Neural progenitor cell (in vitro differentiated cells): ENCODE results near the gene PARD3B. TPM values are rescaled to one million over a fixed set of nuclear protein-coding genes. Genes with fewer than 3 reads are reported as not detected.

Experiments used
- DNase-seq: peaks from one replicate; pipeline ENCODE4 v3.0.0-alpha.2; 2016; ENCODE audit warnings: low spot score
- H2AFZ ChIP-seq: fragments of 200-600 bp; sonication (generic); replicated peaks from 2 replicates; pipeline ENCODE4 v1.6.1; 2016; ENCODE audit warnings: antibody characterized with exemption
- H3F3A ChIP-seq: fragments of 200-600 bp; sonication (generic); 2 replicates; pipeline ENCODE4 v1.6.1; 2016; ENCODE audit warnings: antibody characterized with exemption, low read depth
- H3K27ac ChIP-seq: fragments of 200-600 bp; sonication (generic); 2 replicates; pipeline ENCODE4 v1.5.1; 2016; ENCODE audit warnings: mild to moderate bottlenecking
- H3K27me3 ChIP-seq: fragments of 200-600 bp; sonication (generic); 2 replicates; pipeline ENCODE4 v1.6.1; 2016; ENCODE audit warnings: mild to moderate bottlenecking, moderate library complexity
- H3K36me3 ChIP-seq: fragments of 200-600 bp; sonication (generic); 2 replicates; pipeline ENCODE4 v1.5.1; 2016
- H3K4me1 ChIP-seq: fragments of 200-600 bp; sonication (generic); 2 replicates; pipeline ENCODE4 v1.6.1; 2016; ENCODE audit warnings: mixed run types
- H3K4me2 ChIP-seq: fragments of 200-600 bp; sonication (generic); 2 replicates; pipeline ENCODE4 v1.6.1; 2016
- H3K4me3 ChIP-seq: fragments of 200-600 bp; sonication (generic); 2 replicates; pipeline ENCODE4 v1.5.1; 2016
- H3K79me2 ChIP-seq: fragments of 200-600 bp; sonication (generic); 2 replicates; pipeline ENCODE4 v1.6.1; 2016; ENCODE audit warnings: low read depth
- H3K9ac ChIP-seq: fragments of 200-600 bp; sonication (generic); 2 replicates; pipeline ENCODE4 v1.6.1; 2016
- H3K9me3 ChIP-seq: fragments of 200-600 bp; sonication (generic); 2 replicates; pipeline ENCODE4 v1.5.1; 2016; ENCODE audit warnings: low read depth
- H4K20me1 ChIP-seq: fragments of 200-600 bp; sonication (generic); 2 replicates; pipeline ENCODE4 v1.6.1; 2016; ENCODE audit warnings: low read depth
- H3K27ac Mint-ChIP-seq: 3 replicates; pipeline ENCODE4 v1.8.0; 2021; ENCODE audit warnings: mixed read lengths
- H3K27me3 Mint-ChIP-seq: 2 replicates; pipeline ENCODE4 v1.8.0; 2022; ENCODE audit warnings: low read depth, mild to moderate bottlenecking, inconsistent platforms, moderate library complexity, mixed read lengths; ENCODE audit not compliant: insufficient read depth
- H3K36me3 Mint-ChIP-seq: 3 replicates; pipeline ENCODE4 v1.8.0; 2021; ENCODE audit warnings: mixed read lengths
- H3K4me1 Mint-ChIP-seq: 3 replicates; pipeline ENCODE4 v1.8.0; 2021; ENCODE audit warnings: mixed read lengths
- H3K4me3 Mint-ChIP-seq: 3 replicates; pipeline ENCODE4 v1.8.0; 2021; ENCODE audit warnings: mild to moderate bottlenecking, moderate library complexity, mixed read lengths
- H3K9me3 Mint-ChIP-seq: 3 replicates; pipeline ENCODE4 v1.8.0; 2020; ENCODE audit warnings: mixed read lengths
- EZH2 ChIP-seq: fragments of 200-600 bp; sonication (generic); IDR thresholded peaks from 2 replicates; pipeline ENCODE4 v1.6.1; 2017; ENCODE audit warnings: antibody characterized with exemption, mild to moderate bottlenecking, moderate library complexity
- EZH2phosphoT487 ChIP-seq: fragments of 200-600 bp; sonication (generic); IDR thresholded peaks from 2 replicates; pipeline ENCODE4 v1.6.1; 2017; ENCODE audit warnings: antibody characterized with exemption
- total RNA-seq: library from RNA; depleted of rRNA; stranded (reverse); fragments of >200 nt; gene quantifications from 2 replicates; pipeline ENCODE4 v1.2.3, GENCODE V29; 2015; ENCODE audit warnings: low replicate concordance
- TF ChIP-seq, protein P1 (sequence below): fragments of 200-600 bp; sonication (generic); IDR thresholded peaks from 2 replicates; pipeline ENCODE4 v1.5.1; 2017; ENCODE audit warnings: antibody characterized with exemption, mild to moderate bottlenecking

The PARD3B gene
- total RNA-seq, 1 donor from 2014 or later: 8.4 TPM

- Histone ChIP-seq H3K9ac (no peak overlapping the region), H3K36me3 (no peaks in the 10 kb centered on the region), H2AFZ (no peak overlapping the region), H3K4me2 (no peak overlapping the region), H3K9me3 (no peaks in the 10 kb centered on the region), H3F3A (no peaks in the 10 kb centered on the region), H3K79me2 (no peaks in the 10 kb centered on the region), H3K27me3 (no peaks in the 10 kb centered on the region), H3K27ac (no peak overlapping the region), H3K4me1 (peaks cover 8% of the 10 kb centered on the region), H4K20me1 (no peaks in the 10 kb centered on the region), H3K4me3 (no peak overlapping the region)
- Mint-ChIP-seq H3K36me3 (peaks cover 5% of the 10 kb centered on the region), H3K27me3 (peaks cover 2% of the 10 kb centered on the region), H3K9me3 (peaks cover 24% of the 10 kb centered on the region), H3K27ac (no peak overlapping the region), H3K4me1 (no peaks in the 10 kb centered on the region), H3K4me3 (no peak overlapping the region)
- no peak for DNase-seq
- TF ChIP-seq EZH2 (no peak), EZH2phosphoT487 (no peak)
- TF ChIP-seq, protein P1, sequence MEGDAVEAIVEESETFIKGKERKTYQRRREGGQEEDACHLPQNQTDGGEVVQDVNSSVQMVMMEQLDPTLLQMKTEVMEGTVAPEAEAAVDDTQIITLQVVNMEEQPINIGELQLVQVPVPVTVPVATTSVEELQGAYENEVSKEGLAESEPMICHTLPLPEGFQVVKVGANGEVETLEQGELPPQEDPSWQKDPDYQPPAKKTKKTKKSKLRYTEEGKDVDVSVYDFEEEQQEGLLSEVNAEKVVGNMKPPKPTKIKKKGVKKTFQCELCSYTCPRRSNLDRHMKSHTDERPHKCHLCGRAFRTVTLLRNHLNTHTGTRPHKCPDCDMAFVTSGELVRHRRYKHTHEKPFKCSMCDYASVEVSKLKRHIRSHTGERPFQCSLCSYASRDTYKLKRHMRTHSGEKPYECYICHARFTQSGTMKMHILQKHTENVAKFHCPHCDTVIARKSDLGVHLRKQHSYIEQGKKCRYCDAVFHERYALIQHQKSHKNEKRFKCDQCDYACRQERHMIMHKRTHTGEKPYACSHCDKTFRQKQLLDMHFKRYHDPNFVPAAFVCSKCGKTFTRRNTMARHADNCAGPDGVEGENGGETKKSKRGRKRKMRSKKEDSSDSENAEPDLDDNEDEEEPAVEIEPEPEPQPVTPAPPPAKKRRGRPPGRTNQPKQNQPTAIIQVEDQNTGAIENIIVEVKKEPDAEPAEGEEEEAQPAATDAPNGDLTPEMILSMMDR: no peak
These were observed 198.2 kb downstream of the PARD3B start for GRCh38 chr2:204743393-204743960.

- peaks cover 20% of the 10 kb centered on the region for H3K9me3 Mint-ChIP-seq
- no peaks in the 10 kb centered on the region for H3K79me2 ChIP-seq
- no peaks in the 10 kb centered on the region for H3F3A ChIP-seq
- H3K4me1 ChIP-seq: peaks cover 8% of the 10 kb centered on the region
- no peak overlapping the region for H3K4me2 ChIP-seq
- H3K27me3 Mint-ChIP-seq: peaks cover 2% of the 10 kb centered on the region
- TF ChIP-seq EZH2 (no peak), EZH2phosphoT487 (no peak)
- TF ChIP-seq, protein P1: no peak
- no peaks in the 10 kb centered on the region for H3K27me3 ChIP-seq
- no peak for DNase-seq
- no peak overlapping the region for H3K4me3 ChIP-seq
- H2AFZ ChIP-seq: no peak overlapping the region
- H3K4me3 Mint-ChIP-seq: no peak overlapping the region
- no peak overlapping the region for H3K27ac Mint-ChIP-seq
- no peak overlapping the region for H3K9ac ChIP-seq
- no peaks in the 10 kb centered on the region for H4K20me1 ChIP-seq
- H3K4me1 Mint-ChIP-seq: no peaks in the 10 kb centered on the region
- H3K36me3 Mint-ChIP-seq: peaks cover 5% of the 10 kb centered on the region
- no peaks in the 10 kb centered on the region for H3K36me3 ChIP-seq
- H3K27ac ChIP-seq: no peak overlapping the region
- H3K9me3 ChIP-seq: no peaks in the 10 kb centered on the region
These were observed 199.2 kb downstream of the PARD3B start for GRCh38 chr2:204744506-204744905.

- no peaks in the 10 kb centered on the region for H3K4me1 Mint-ChIP-seq
- Histone ChIP-seq H3K36me3 (no peaks in the 10 kb centered on the region), H3K27me3 (no peaks in the 10 kb centered on the region), H3F3A (no peaks in the 10 kb centered on the region), H4K20me1 (no peaks in the 10 kb centered on the region), H3K4me3 (no peak overlapping the region), H3K9ac (no peak overlapping the region), H3K4me1 (no peaks in the 10 kb centered on the region), H3K4me2 (no peak overlapping the region), H3K27ac (no peak overlapping the region), H3K79me2 (no peaks in the 10 kb centered on the region), H2AFZ (no peak overlapping the region), H3K9me3 (no peaks in the 10 kb centered on the region)
- H3K9me3 Mint-ChIP-seq: peaks cover 9% of the 10 kb centered on the region
- H3K4me3 Mint-ChIP-seq: no peak overlapping the region
- H3K36me3 Mint-ChIP-seq: peaks cover 3% of the 10 kb centered on the region
- TF ChIP-seq EZH2phosphoT487 (no peak), EZH2 (no peak)
- TF ChIP-seq, protein P1: no peak
- no peak for DNase-seq
- H3K27me3 Mint-ChIP-seq: no peaks in the 10 kb centered on the region
- H3K27ac Mint-ChIP-seq: no peak overlapping the region
These were observed 203.0 kb downstream of the PARD3B start for GRCh38 chr2:204748286-204748685.
